Neural progenitor cell (in vitro differentiated cells): Measurements from ENCODE around the gene ADAM8. TPM values are rescaled to one million over a fixed set of nuclear protein-coding genes. Genes with fewer than 3 reads are reported as not detected.

ENCODE experiments used
- DNase-seq: peaks from one replicate; pipeline ENCODE4 v3.0.0-alpha.2; 2016; ENCODE audit warnings: low spot score
- H2AFZ ChIP-seq: fragments of 200-600 bp; sonication (generic); replicated peaks from 2 replicates; pipeline ENCODE4 v1.6.1; 2016; ENCODE audit warnings: antibody characterized with exemption
- H3F3A ChIP-seq: fragments of 200-600 bp; sonication (generic); 2 replicates; pipeline ENCODE4 v1.6.1; 2016; ENCODE audit warnings: antibody characterized with exemption, low read depth
- H3K27ac ChIP-seq: fragments of 200-600 bp; sonication (generic); 2 replicates; pipeline ENCODE4 v1.5.1; 2016; ENCODE audit warnings: mild to moderate bottlenecking
- H3K27me3 ChIP-seq: fragments of 200-600 bp; sonication (generic); 2 replicates; pipeline ENCODE4 v1.6.1; 2016; ENCODE audit warnings: mild to moderate bottlenecking, moderate library complexity
- H3K36me3 ChIP-seq: fragments of 200-600 bp; sonication (generic); 2 replicates; pipeline ENCODE4 v1.5.1; 2016
- H3K4me1 ChIP-seq: fragments of 200-600 bp; sonication (generic); 2 replicates; pipeline ENCODE4 v1.6.1; 2016; ENCODE audit warnings: mixed run types
- H3K4me2 ChIP-seq: fragments of 200-600 bp; sonication (generic); 2 replicates; pipeline ENCODE4 v1.6.1; 2016
- H3K4me3 ChIP-seq: fragments of 200-600 bp; sonication (generic); 2 replicates; pipeline ENCODE4 v1.5.1; 2016
- H3K79me2 ChIP-seq: fragments of 200-600 bp; sonication (generic); 2 replicates; pipeline ENCODE4 v1.6.1; 2016; ENCODE audit warnings: low read depth
- H3K9ac ChIP-seq: fragments of 200-600 bp; sonication (generic); 2 replicates; pipeline ENCODE4 v1.6.1; 2016
- H3K9me3 ChIP-seq: fragments of 200-600 bp; sonication (generic); 2 replicates; pipeline ENCODE4 v1.5.1; 2016; ENCODE audit warnings: low read depth
- H4K20me1 ChIP-seq: fragments of 200-600 bp; sonication (generic); 2 replicates; pipeline ENCODE4 v1.6.1; 2016; ENCODE audit warnings: low read depth
- H3K27ac Mint-ChIP-seq: 3 replicates; pipeline ENCODE4 v1.8.0; 2021; ENCODE audit warnings: mixed read lengths
- H3K27me3 Mint-ChIP-seq: 2 replicates; pipeline ENCODE4 v1.8.0; 2022; ENCODE audit warnings: low read depth, mild to moderate bottlenecking, inconsistent platforms, moderate library complexity, mixed read lengths; ENCODE audit not compliant: insufficient read depth
- H3K36me3 Mint-ChIP-seq: 3 replicates; pipeline ENCODE4 v1.8.0; 2021; ENCODE audit warnings: mixed read lengths
- H3K4me1 Mint-ChIP-seq: 3 replicates; pipeline ENCODE4 v1.8.0; 2021; ENCODE audit warnings: mixed read lengths
- H3K4me3 Mint-ChIP-seq: 3 replicates; pipeline ENCODE4 v1.8.0; 2021; ENCODE audit warnings: mild to moderate bottlenecking, moderate library complexity, mixed read lengths
- H3K9me3 Mint-ChIP-seq: 3 replicates; pipeline ENCODE4 v1.8.0; 2020; ENCODE audit warnings: mixed read lengths
- CTCF ChIP-seq: fragments of 200-600 bp; sonication (generic); IDR thresholded peaks from 2 replicates; pipeline ENCODE4 v1.5.1; 2017; ENCODE audit warnings: antibody characterized with exemption, mild to moderate bottlenecking
- EZH2 ChIP-seq: fragments of 200-600 bp; sonication (generic); IDR thresholded peaks from 2 replicates; pipeline ENCODE4 v1.6.1; 2017; ENCODE audit warnings: antibody characterized with exemption, mild to moderate bottlenecking, moderate library complexity
- EZH2phosphoT487 ChIP-seq: fragments of 200-600 bp; sonication (generic); IDR thresholded peaks from 2 replicates; pipeline ENCODE4 v1.6.1; 2017; ENCODE audit warnings: antibody characterized with exemption
- total RNA-seq: library from RNA; depleted of rRNA; stranded (reverse); fragments of >200 nt; gene quantifications from 2 replicates; pipeline ENCODE4 v1.2.3, GENCODE V29; 2015; ENCODE audit warnings: low replicate concordance

ADAM8 gene
- total RNA-seq, 1 donor from 2014 or later = 3.3 TPM

- peaks cover 4% of the 10 kb centered on the region for H3F3A ChIP-seq
- peaks cover 27% of the 10 kb centered on the region for H4K20me1 ChIP-seq
- no peak for DNase-seq
- no peak overlapping the region for H2AFZ ChIP-seq
- Mint-ChIP-seq H3K9me3 (no peaks in the 10 kb centered on the region), H3K36me3 (peaks cover 12% of the 10 kb centered on the region), H3K4me3 (peak overlapping the region; percentile 52), H3K4me1 (peaks cover 21% of the 10 kb centered on the region), H3K27ac (no peak overlapping the region), H3K27me3 (peaks cover 9% of the 10 kb centered on the region)
- peaks cover 6% of the 10 kb centered on the region for H3K4me1 ChIP-seq
- H3K4me2 ChIP-seq = no peak overlapping the region
- no peak for TF ChIP-seq EZH2
- TF ChIP-seq CTCF = no peak
- TF ChIP-seq EZH2phosphoT487 = no peak
- H3K9ac ChIP-seq = no peak overlapping the region
- H3K27me3 ChIP-seq = no peaks in the 10 kb centered on the region
- peaks cover 28% of the 10 kb centered on the region for H3K79me2 ChIP-seq
- no peak overlapping the region for H3K4me3 ChIP-seq
- no peaks in the 10 kb centered on the region for H3K36me3 ChIP-seq
- no peak overlapping the region for H3K27ac ChIP-seq
- H3K9me3 ChIP-seq = no peaks in the 10 kb centered on the region
Measured at GRCh38 chr10:133310789-133311188, 34.1 kb upstream of the ADAM8 start.

GRCh38 chr10:133310399-133310755 is 33.7 kb upstream of the ADAM8 start:
- no peaks in the 10 kb centered on the region for H3K9me3 Mint-ChIP-seq
- H3K27ac Mint-ChIP-seq = no peak overlapping the region
- H3K36me3 Mint-ChIP-seq = peaks cover 14% of the 10 kb centered on the region
- H3K4me1 ChIP-seq = peaks cover 6% of the 10 kb centered on the region
- peak overlapping the region; percentile 52 for H3K4me3 Mint-ChIP-seq
- H3K9me3 ChIP-seq = no peaks in the 10 kb centered on the region
- peaks cover 31% of the 10 kb centered on the region for H4K20me1 ChIP-seq
- DNase-seq = no peak
- no peak overlapping the region for H2AFZ ChIP-seq
- H3K79me2 ChIP-seq = peaks cover 32% of the 10 kb centered on the region
- peaks cover 21% of the 10 kb centered on the region for H3K4me1 Mint-ChIP-seq
- H3K36me3 ChIP-seq = no peaks in the 10 kb centered on the region
- no peak overlapping the region for H3K4me3 ChIP-seq
- no peak overlapping the region for H3K4me2 ChIP-seq
- peaks cover 4% of the 10 kb centered on the region for H3F3A ChIP-seq
- no peak overlapping the region for H3K27ac ChIP-seq
- peaks cover 9% of the 10 kb centered on the region for H3K27me3 Mint-ChIP-seq
- H3K27me3 ChIP-seq = no peaks in the 10 kb centered on the region
- no peak overlapping the region for H3K9ac ChIP-seq
- TF ChIP-seq CTCF = no peak
- TF ChIP-seq EZH2phosphoT487 = no peak
- no peak for TF ChIP-seq EZH2

GRCh38 chr10:133309720-133310398 is 33.2 kb upstream of the ADAM8 start:
- H3K36me3 Mint-ChIP-seq = peaks cover 17% of the 10 kb centered on the region
- H3K27ac ChIP-seq = no peak overlapping the region
- H3K27me3 ChIP-seq = no peaks in the 10 kb centered on the region
- no peaks in the 10 kb centered on the region for H3K9me3 Mint-ChIP-seq
- no peak overlapping the region for H3K4me3 ChIP-seq
- H3F3A ChIP-seq = peaks cover 4% of the 10 kb centered on the region
- peaks cover 9% of the 10 kb centered on the region for H3K27me3 Mint-ChIP-seq
- peaks cover 18% of the 10 kb centered on the region for H3K4me1 Mint-ChIP-seq
- H3K9ac ChIP-seq = no peak overlapping the region
- no peaks in the 10 kb centered on the region for H3K9me3 ChIP-seq
- H3K79me2 ChIP-seq = peaks cover 35% of the 10 kb centered on the region
- no peak for DNase-seq
- TF ChIP-seq EZH2 (no peak), CTCF (no peak), EZH2phosphoT487 (no peak)
- H2AFZ ChIP-seq = no peak overlapping the region
- no peak overlapping the region for H3K27ac Mint-ChIP-seq
- peaks cover 6% of the 10 kb centered on the region for H3K4me1 ChIP-seq
- peaks cover 31% of the 10 kb centered on the region for H4K20me1 ChIP-seq
- peak overlapping the region; percentile 93 for H3K4me2 ChIP-seq
- peak overlapping the region; percentile 83 for H3K4me3 Mint-ChIP-seq
- H3K36me3 ChIP-seq = no peaks in the 10 kb centered on the region
